Esophagus squamous epithelium (tissue), 4 donors: Measurements from ENCODE around the gene WNT9A.

Experiments used
- POLR2A ChIP-seq, 4 donors: fragments of 450-650 bp; IDR thresholded peaks; one replicate each; pipeline ENCODE4 v1.6.1; 2017; ENCODE audit warnings: antibody characterized with exemption in 4 of 4, mild to moderate bottlenecking in 4 of 4, moderate library complexity in 3 of 4
- TF ChIP-seq, protein P1 (sequence below), 6 experiments: fragments of 450-650 bp in 4 of 6; fragments of 200-600 bp in 2 of 6; sonication (generic) in 2 of 6; IDR thresholded peaks; one replicate each; pipeline ENCODE4 v1.5.1; 2016 to 2019; ENCODE audit warnings: antibody characterized with exemption in 6 of 6, mild to moderate bottlenecking in 4 of 6, moderate library complexity in 4 of 6

DNA sequence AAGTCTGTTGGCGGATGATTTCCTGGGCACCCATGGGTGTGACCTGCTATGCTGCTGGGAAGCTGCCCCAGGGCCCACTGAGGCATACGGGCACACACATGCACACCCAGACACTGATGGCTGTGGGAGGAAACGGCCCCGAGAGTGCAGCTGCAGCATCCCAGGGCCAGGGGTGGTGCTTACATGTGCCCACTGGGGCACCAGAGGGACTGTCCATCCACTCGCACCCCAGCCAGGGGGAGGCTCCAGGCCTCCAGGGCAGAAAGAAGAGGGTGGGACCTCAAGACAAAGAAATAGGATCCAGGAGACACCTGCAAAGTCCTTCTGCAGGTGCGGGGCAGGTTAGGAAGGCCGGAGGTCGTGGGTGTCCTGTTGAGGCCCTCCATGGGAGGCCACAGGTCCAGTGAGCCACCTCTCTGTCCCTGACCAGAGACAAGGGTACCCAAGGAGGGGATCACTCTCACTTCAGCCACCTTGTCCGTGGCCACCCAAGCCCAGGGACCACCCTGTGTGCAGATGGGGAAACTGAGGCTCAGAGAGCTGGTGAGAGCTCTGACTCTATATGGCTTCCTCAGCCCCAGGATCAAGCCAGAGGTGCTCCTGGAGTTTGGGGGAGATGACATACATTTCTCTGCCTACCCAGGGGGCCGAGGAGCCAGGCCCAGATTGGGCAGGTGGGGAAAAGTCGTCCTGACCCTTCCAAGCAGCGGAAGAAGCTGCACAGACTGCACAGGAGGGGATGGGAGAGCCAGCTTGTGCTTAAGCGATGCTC lies 57.1 kb downstream of the WNT9A start:
- TF ChIP-seq, protein P1, sequence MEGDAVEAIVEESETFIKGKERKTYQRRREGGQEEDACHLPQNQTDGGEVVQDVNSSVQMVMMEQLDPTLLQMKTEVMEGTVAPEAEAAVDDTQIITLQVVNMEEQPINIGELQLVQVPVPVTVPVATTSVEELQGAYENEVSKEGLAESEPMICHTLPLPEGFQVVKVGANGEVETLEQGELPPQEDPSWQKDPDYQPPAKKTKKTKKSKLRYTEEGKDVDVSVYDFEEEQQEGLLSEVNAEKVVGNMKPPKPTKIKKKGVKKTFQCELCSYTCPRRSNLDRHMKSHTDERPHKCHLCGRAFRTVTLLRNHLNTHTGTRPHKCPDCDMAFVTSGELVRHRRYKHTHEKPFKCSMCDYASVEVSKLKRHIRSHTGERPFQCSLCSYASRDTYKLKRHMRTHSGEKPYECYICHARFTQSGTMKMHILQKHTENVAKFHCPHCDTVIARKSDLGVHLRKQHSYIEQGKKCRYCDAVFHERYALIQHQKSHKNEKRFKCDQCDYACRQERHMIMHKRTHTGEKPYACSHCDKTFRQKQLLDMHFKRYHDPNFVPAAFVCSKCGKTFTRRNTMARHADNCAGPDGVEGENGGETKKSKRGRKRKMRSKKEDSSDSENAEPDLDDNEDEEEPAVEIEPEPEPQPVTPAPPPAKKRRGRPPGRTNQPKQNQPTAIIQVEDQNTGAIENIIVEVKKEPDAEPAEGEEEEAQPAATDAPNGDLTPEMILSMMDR (IDR thresholded peaks at IDR 0.05) = no peak
- no peak for TF ChIP-seq POLR2A (IDR thresholded peaks at IDR 0.05)
